ENCODE measurements around the gene DNHD1. TPM values are rescaled to one million over a fixed set of nuclear protein-coding genes. Genes with fewer than 3 reads are reported as not detected.
A peak's percentile ranks its signal among the peaks of the same experiment; 100 is the strongest.

Gene DNHD1
- total and polyA plus RNA-seq, 9 of the 15 experiments (the other 6 are each of a cell fraction or from before 2014, with no cell fraction given), result 0.82 to 9.7 (median 3.8) TPM

- TF ChIP-seq, protein P1, sequence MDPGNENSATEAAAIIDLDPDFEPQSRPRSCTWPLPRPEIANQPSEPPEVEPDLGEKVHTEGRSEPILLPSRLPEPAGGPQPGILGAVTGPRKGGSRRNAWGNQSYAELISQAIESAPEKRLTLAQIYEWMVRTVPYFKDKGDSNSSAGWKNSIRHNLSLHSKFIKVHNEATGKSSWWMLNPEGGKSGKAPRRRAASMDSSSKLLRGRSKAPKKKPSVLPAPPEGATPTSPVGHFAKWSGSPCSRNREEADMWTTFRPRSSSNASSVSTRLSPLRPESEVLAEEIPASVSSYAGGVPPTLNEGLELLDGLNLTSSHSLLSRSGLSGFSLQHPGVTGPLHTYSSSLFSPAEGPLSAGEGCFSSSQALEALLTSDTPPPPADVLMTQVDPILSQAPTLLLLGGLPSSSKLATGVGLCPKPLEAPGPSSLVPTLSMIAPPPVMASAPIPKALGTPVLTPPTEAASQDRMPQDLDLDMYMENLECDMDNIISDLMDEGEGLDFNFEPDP (CRISPR knock-in tag; IDR thresholded peaks at IDR 0.05), result no peak
- TF ChIP-seq SAFB (IDR thresholded peaks at IDR 0.05; ENCODE audit: borderline replicate concordance, low read depth, low read length) (0 out of 2 replicates have a peak, but pooled peaks have one; percentile 26), SMARCC2 (IDR thresholded peaks at IDR 0.05; ENCODE audit: low read depth) (peak; percentile 41; the same call in 1 of the 2 replicates), BRD4 (IDR thresholded peaks at IDR 0.05) (peak; percentile 40; the same call in 1 of the 2 replicates), RB1 (IDR thresholded peaks at IDR 0.05; ENCODE audit: low read depth) (peak; percentile 95), HDGF (IDR thresholded peaks at IDR 0.05) (no peak), HNRNPL (IDR thresholded peaks at IDR 0.05; ENCODE audit: low read depth, low read length) (no peak), ZNF398 (CRISPR knock-in tag; IDR thresholded peaks at IDR 0.05) (no peak), SMAD4 (CRISPR knock-in tag; conservative IDR thresholded peaks at IDR 0.05) (peak; percentile 98), ETV6 (IDR thresholded peaks at IDR 0.05; ENCODE audit: borderline replicate concordance in 1 of 2, low read depth in 2 of 2, low read length in 1 of 2) (no peak), ETV6 (CRISPR knock-in tag; IDR thresholded peaks at IDR 0.05; ENCODE audit: borderline replicate concordance) (peak; percentile 64; the same call in 1 of the 2 replicates), GABPA (tag; conservative IDR thresholded peaks at IDR 0.05; ENCODE audit: low read depth) (peak; percentile 86), EP300 (IDR thresholded peaks at IDR 0.05; ENCODE audit: low read length) (no peak), SRSF7 (optimal IDR thresholded peaks at IDR 0.05; ENCODE audit: low read depth, low read length) (no peak), TEAD1 (CRISPR knock-in tag; IDR thresholded peaks at IDR 0.05) (peak in 1 of 2 experiments; percentile 75; a peak in 1 of 4 replicates)
- TF ChIP-seq, protein P2, sequence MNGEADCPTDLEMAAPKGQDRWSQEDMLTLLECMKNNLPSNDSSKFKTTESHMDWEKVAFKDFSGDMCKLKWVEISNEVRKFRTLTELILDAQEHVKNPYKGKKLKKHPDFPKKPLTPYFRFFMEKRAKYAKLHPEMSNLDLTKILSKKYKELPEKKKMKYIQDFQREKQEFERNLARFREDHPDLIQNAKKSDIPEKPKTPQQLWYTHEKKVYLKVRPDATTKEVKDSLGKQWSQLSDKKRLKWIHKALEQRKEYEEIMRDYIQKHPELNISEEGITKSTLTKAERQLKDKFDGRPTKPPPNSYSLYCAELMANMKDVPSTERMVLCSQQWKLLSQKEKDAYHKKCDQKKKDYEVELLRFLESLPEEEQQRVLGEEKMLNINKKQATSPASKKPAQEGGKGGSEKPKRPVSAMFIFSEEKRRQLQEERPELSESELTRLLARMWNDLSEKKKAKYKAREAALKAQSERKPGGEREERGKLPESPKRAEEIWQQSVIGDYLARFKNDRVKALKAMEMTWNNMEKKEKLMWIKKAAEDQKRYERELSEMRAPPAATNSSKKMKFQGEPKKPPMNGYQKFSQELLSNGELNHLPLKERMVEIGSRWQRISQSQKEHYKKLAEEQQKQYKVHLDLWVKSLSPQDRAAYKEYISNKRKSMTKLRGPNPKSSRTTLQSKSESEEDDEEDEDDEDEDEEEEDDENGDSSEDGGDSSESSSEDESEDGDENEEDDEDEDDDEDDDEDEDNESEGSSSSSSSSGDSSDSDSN (IDR thresholded peaks at IDR 0.05; ENCODE audit: borderline replicate concordance in 1 of 2, low read depth in 2 of 2, low read length in 2 of 2), result peak; percentile 49 to 80
- TF ChIP-seq, protein P3, sequence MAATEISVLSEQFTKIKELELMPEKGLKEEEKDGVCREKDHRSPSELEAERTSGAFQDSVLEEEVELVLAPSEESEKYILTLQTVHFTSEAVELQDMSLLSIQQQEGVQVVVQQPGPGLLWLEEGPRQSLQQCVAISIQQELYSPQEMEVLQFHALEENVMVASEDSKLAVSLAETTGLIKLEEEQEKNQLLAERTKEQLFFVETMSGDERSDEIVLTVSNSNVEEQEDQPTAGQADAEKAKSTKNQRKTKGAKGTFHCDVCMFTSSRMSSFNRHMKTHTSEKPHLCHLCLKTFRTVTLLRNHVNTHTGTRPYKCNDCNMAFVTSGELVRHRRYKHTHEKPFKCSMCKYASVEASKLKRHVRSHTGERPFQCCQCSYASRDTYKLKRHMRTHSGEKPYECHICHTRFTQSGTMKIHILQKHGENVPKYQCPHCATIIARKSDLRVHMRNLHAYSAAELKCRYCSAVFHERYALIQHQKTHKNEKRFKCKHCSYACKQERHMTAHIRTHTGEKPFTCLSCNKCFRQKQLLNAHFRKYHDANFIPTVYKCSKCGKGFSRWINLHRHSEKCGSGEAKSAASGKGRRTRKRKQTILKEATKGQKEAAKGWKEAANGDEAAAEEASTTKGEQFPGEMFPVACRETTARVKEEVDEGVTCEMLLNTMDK (IDR thresholded peaks at IDR 0.05; ENCODE audit: borderline replicate concordance, insufficient read depth, low read depth, low read length, poor library complexity, severe bottlenecking), result peak; percentile 67
Measured at GRCh38 chr11:6603287-6604080, 106.4 kb downstream of the DNHD1 start, which contains the start of the genes ILK and RRP8 (continued).
